Adipocyte (in vitro differentiated cells): ENCODE results near the gene DOK6.

Source experiments
- DNase-seq: peaks from one replicate; pipeline ENCODE4 v3.0.0-alpha.2; 2015; ENCODE audit warnings: low read depth
- H3K27me3 ChIP-seq: replicated peaks from 2 replicates; pipeline ENCODE4 v1.7.0; 2013; ENCODE audit warnings: mild to moderate bottlenecking, low read length, moderate library complexity; ENCODE audit not compliant: control insufficient read depth, insufficient read depth
- H3K36me3 ChIP-seq: 2 replicates; pipeline ENCODE4 v1.7.0; 2013; ENCODE audit warnings: low read length, mild to moderate bottlenecking, moderate library complexity; ENCODE audit not compliant: control insufficient read depth, insufficient read depth, severe bottlenecking
- H3K4me1 ChIP-seq: 2 replicates; pipeline ENCODE4 v1.7.0; 2013; ENCODE audit warnings: mild to moderate bottlenecking, low read length, moderate library complexity; ENCODE audit not compliant: control insufficient read depth, insufficient read depth
- H3K4me3 ChIP-seq: 2 replicates; pipeline ENCODE4 v1.7.0; 2013; ENCODE audit warnings: mild to moderate bottlenecking, low read length, moderate library complexity
- H3K9ac ChIP-seq: 2 replicates; pipeline ENCODE4 v1.7.0; 2013; ENCODE audit warnings: mild to moderate bottlenecking, low read length, moderate library complexity
- H3K9me3 ChIP-seq: 2 replicates; pipeline ENCODE4 v1.7.0; 2013; ENCODE audit warnings: mild to moderate bottlenecking, low read length, moderate library complexity; ENCODE audit not compliant: control insufficient read depth

DOK6 gene

GRCh38 chr18:69686861-69687260, 286.2 kb downstream of the DOK6 start:
- no peak overlapping the region for H3K9ac ChIP-seq
- DNase-seq, result peak; percentile 68

GRCh38 chr18:69689121-69689759, 288.6 kb downstream of the DOK6 start:
- DNase-seq, result peak; percentile 81
- Histone ChIP-seq H3K27me3 (no peaks in the 10 kb centered on the region), H3K4me1 (peaks cover 25% of the 10 kb centered on the region), H3K36me3 (no peaks in the 10 kb centered on the region), H3K4me3 (peak overlapping the region; percentile 19), H3K9ac (peak overlapping the region; percentile 0), H3K9me3 (no peaks in the 10 kb centered on the region)

More at GRCh38 chr18:69686861-69687260, 286.2 kb downstream of the DOK6 start:
- Histone ChIP-seq H3K27me3 (no peaks in the 10 kb centered on the region), H3K4me1 (peaks cover 25% of the 10 kb centered on the region), H3K36me3 (no peaks in the 10 kb centered on the region), H3K9me3 (no peaks in the 10 kb centered on the region), H3K4me3 (no peak overlapping the region)

- no peaks in the 10 kb centered on the region for H3K27me3 ChIP-seq
- H3K4me1 ChIP-seq, result peaks cover 25% of the 10 kb centered on the region
- no peak for DNase-seq
- H3K4me3 ChIP-seq, result no peak overlapping the region
- H3K9ac ChIP-seq, result no peak overlapping the region
- no peaks in the 10 kb centered on the region for H3K36me3 ChIP-seq
- H3K9me3 ChIP-seq, result no peaks in the 10 kb centered on the region
Measured at GRCh38 chr18:69691008-69691760, 290.5 kb downstream of the DOK6 start.

- Histone ChIP-seq H3K4me1 (no peaks in the 10 kb centered on the region), H3K4me3 (no peak overlapping the region), H3K36me3 (no peaks in the 10 kb centered on the region), H3K9me3 (no peaks in the 10 kb centered on the region), H3K27me3 (no peaks in the 10 kb centered on the region), H3K9ac (no peak overlapping the region)
- DNase-seq, result peak; percentile 30
Measured at GRCh38 chr18:69697069-69697468, 296.4 kb downstream of the DOK6 start.

DNA sequence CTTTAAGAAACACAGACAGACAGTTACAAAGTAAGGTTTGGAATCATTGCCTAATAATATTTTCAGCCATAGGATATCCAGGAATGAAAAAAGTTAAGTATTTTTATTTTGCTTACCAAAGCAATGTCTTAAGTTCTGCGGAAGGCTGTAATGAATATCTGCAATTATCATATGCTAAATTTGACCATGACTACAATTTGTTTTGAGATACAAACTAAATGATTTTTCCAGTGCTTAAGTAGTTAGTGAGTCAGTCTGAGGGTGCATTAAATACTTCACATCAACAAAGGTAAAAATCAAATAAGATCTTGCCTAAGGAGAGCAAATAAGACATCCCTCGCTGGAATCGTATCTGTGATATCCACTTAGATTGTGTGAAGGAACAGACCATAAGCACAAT, 297.0 kb downstream of the DOK6 start:
- H3K4me3 ChIP-seq, result no peak overlapping the region
- DNase-seq, result no peak

GRCh38 chr18:69701305-69701704, 300.6 kb downstream of the DOK6 start:
- DNase-seq, result no peak

More for the DNA sequence above, 297.0 kb downstream of the DOK6 start:
- Histone ChIP-seq H3K9ac (no peak overlapping the region), H3K4me1 (no peaks in the 10 kb centered on the region), H3K9me3 (no peaks in the 10 kb centered on the region), H3K36me3 (no peaks in the 10 kb centered on the region), H3K27me3 (no peaks in the 10 kb centered on the region)

GRCh38 chr18:69703461-69703860, 302.8 kb downstream of the DOK6 start:
- Histone ChIP-seq H3K27me3 (no peaks in the 10 kb centered on the region), H3K9me3 (no peaks in the 10 kb centered on the region), H3K36me3 (no peaks in the 10 kb centered on the region), H3K9ac (no peak overlapping the region), H3K4me3 (no peak overlapping the region), H3K4me1 (no peaks in the 10 kb centered on the region)
- DNase-seq, result no peak

More at GRCh38 chr18:69701305-69701704, 300.6 kb downstream of the DOK6 start:
- no peaks in the 10 kb centered on the region for H3K9me3 ChIP-seq
- no peaks in the 10 kb centered on the region for H3K36me3 ChIP-seq
- no peaks in the 10 kb centered on the region for H3K4me1 ChIP-seq
- H3K9ac ChIP-seq, result no peak overlapping the region
- no peaks in the 10 kb centered on the region for H3K27me3 ChIP-seq
- no peak overlapping the region for H3K4me3 ChIP-seq

DNA sequence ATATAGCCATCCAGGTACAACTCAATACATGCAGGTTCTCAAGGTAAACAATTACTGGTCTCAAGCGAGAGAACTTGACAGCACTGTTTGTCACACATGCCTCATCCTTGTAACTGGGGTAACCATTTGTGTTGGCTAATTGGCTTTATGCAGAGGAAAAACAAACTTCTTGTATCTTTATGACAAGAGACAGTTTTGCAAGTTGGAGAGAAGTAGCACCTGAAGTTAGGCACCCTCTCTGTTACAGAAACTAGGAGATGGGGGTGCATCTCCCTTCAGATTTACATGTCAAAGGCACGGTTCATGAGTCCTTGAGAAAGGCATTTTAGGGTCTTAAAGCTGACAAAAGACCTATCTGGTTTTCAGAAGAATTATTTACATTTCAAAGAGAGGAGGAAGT, 305.3 kb downstream of the DOK6 start:
- Histone ChIP-seq H3K36me3 (no peaks in the 10 kb centered on the region), H3K4me3 (no peak overlapping the region), H3K4me1 (no peaks in the 10 kb centered on the region), H3K9ac (no peak overlapping the region), H3K27me3 (no peaks in the 10 kb centered on the region), H3K9me3 (no peaks in the 10 kb centered on the region)
- no peak for DNase-seq

- no peak for DNase-seq
- H3K9ac ChIP-seq, result no peak overlapping the region
- H3K27me3 ChIP-seq, result no peaks in the 10 kb centered on the region
- no peaks in the 10 kb centered on the region for H3K9me3 ChIP-seq
- H3K4me3 ChIP-seq, result no peak overlapping the region
- no peaks in the 10 kb centered on the region for H3K4me1 ChIP-seq
- H3K36me3 ChIP-seq, result no peaks in the 10 kb centered on the region
Measured at GRCh38 chr18:69708844-69709243, 308.2 kb downstream of the DOK6 start.

DNA sequence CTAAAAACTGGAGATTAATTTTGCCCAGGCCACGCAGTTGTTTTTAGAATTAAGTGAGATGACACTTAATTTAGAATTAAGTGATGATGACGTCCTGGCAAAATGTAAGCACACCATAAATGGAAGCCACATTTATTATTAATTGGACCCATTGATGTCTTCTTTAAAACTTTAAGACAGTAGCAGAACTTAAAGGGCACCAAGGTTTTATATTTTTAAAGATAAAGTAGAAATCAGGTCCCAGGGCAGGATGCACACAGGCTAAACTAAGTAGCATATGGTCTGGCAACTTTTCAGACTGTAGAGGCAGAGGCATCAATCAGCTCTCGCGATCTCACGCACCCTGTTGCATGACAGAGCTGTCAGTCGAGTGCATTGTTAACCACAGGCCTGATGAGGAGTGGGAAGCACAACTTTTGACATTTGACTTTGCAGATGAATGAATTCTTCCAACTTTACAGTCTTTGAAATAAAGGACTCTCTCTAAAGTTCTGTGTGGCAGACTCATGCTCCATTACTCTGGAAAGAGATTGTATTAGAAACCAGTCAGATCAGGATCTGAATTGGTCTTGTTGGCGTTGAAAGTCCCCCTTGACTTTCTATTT, 314.6 kb downstream of the DOK6 start:
- H3K27me3 ChIP-seq, result no peaks in the 10 kb centered on the region

GRCh38 chr18:69717586-69717985, 316.9 kb downstream of the DOK6 start:
- Histone ChIP-seq H3K27me3 (no peaks in the 10 kb centered on the region), H3K36me3 (no peaks in the 10 kb centered on the region), H3K4me3 (no peak overlapping the region), H3K9ac (no peak overlapping the region), H3K9me3 (peaks cover 24% of the 10 kb centered on the region), H3K4me1 (no peaks in the 10 kb centered on the region)
- DNase-seq, result no peak

More for the DNA sequence above, 314.6 kb downstream of the DOK6 start:
- Histone ChIP-seq H3K4me1 (no peaks in the 10 kb centered on the region), H3K9me3 (peaks cover 24% of the 10 kb centered on the region), H3K36me3 (no peaks in the 10 kb centered on the region), H3K9ac (no peak overlapping the region), H3K4me3 (no peak overlapping the region)
- no peak for DNase-seq
